Measurements from ENCODE around the gene GAS7.

- TF ChIP-seq, protein P1, sequence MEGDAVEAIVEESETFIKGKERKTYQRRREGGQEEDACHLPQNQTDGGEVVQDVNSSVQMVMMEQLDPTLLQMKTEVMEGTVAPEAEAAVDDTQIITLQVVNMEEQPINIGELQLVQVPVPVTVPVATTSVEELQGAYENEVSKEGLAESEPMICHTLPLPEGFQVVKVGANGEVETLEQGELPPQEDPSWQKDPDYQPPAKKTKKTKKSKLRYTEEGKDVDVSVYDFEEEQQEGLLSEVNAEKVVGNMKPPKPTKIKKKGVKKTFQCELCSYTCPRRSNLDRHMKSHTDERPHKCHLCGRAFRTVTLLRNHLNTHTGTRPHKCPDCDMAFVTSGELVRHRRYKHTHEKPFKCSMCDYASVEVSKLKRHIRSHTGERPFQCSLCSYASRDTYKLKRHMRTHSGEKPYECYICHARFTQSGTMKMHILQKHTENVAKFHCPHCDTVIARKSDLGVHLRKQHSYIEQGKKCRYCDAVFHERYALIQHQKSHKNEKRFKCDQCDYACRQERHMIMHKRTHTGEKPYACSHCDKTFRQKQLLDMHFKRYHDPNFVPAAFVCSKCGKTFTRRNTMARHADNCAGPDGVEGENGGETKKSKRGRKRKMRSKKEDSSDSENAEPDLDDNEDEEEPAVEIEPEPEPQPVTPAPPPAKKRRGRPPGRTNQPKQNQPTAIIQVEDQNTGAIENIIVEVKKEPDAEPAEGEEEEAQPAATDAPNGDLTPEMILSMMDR (conservative IDR thresholded peaks at IDR 0.05 in 1 of 2, IDR thresholded peaks at IDR 0.05 in 1 of 2; ENCODE audit: extremely low read depth in 1 of 2, insufficient read depth in 1 of 2, low read depth in 1 of 2, low read length in 2 of 2): no peak
- no peak for TF ChIP-seq EZH2 (IDR thresholded peaks at IDR 0.05; ENCODE audit: borderline replicate concordance, low read length)
Observed at GRCh38 chr17:10197362-10197720, 1.1 kb downstream of the GAS7 start.
